Keratinocyte (primary cell): ENCODE results near the gene SIN3A. TPM values are rescaled to one million over a fixed set of nuclear protein-coding genes. Genes with fewer than 3 reads are reported as not detected.
"Not testable (repeated sequence)": the region's sequence is repeated elsewhere in the genome, so short reads cannot be mapped to it uniquely, and the experiment has no call there.

ENCODE experiments used
- DNase-seq: peaks from one replicate; pipeline ENCODE4 v3.0.0-alpha.2; 2011; ENCODE audit warnings: low read depth, missing footprints, low spot score
- FAIRE-seq: peaks from 2 replicates; lab custom pipeline; 2011; peaks lifted over from hg19 to GRCh38; lab: Jason Lieb, UNC
- H2AFZ ChIP-seq: 2 replicates; pipeline ENCODE4 v1.6.0; 2012; ENCODE audit warnings: low read length, control low read depth, inconsistent platforms; ENCODE audit not compliant: control insufficient read depth
- H3K27ac ChIP-seq: 2 replicates; pipeline ENCODE4 v1.5.1; 2011; ENCODE audit warnings: low read length; ENCODE audit not compliant: control insufficient read depth, insufficient read depth
- H3K27me3 ChIP-seq: 3 replicates; pipeline ENCODE4 v1.6.0; 2011; ENCODE audit warnings: low read length; ENCODE audit not compliant: control insufficient read depth, insufficient read depth; ENCODE audit errors: extremely low read depth
- H3K36me3 ChIP-seq, 2 experiments: 2 replicates in 1 of 2; 3 replicates in 1 of 2; pipeline ENCODE4 v1.5.1; 2011; ENCODE audit warnings: low read length in 2 of 2, mild to moderate bottlenecking in 1 of 2; ENCODE audit not compliant: control insufficient read depth in 2 of 2, insufficient read depth in 2 of 2; ENCODE audit errors: extremely low read depth in 1 of 2
- H3K4me1 ChIP-seq: 3 replicates; pipeline ENCODE4 v1.5.1; 2011; ENCODE audit warnings: low read length; ENCODE audit not compliant: control insufficient read depth, insufficient read depth; ENCODE audit errors: extremely low read depth
- H3K4me2 ChIP-seq: 3 replicates; pipeline ENCODE4 v1.6.0; 2011; ENCODE audit warnings: low read depth, low read length; ENCODE audit not compliant: control insufficient read depth, insufficient read depth; ENCODE audit errors: extremely low read depth
- H3K4me3 ChIP-seq, 3 experiments: fragments of 200-600 bp in 1 of 3; sonication (generic) in 1 of 3; 2 replicates in 2 of 3; 3 replicates in 1 of 3; pipeline ENCODE4 v1.5.1; 2011 to 2016; ENCODE audit warnings: low read length in 3 of 3, mild to moderate bottlenecking in 3 of 3, control low read depth in 2 of 3, inconsistent platforms in 1 of 3, low read depth in 1 of 3, mixed read lengths in 1 of 3, mixed run types in 1 of 3, moderate library complexity in 1 of 3; ENCODE audit not compliant: control insufficient read depth in 2 of 3, insufficient read depth in 2 of 3; ENCODE audit errors: extremely low read depth in 1 of 3
- H3K79me2 ChIP-seq: 2 replicates; pipeline ENCODE4 v1.6.0; 2012; ENCODE audit warnings: low read length; ENCODE audit not compliant: control insufficient read depth, insufficient read depth
- H3K9ac ChIP-seq: 3 replicates; pipeline ENCODE4 v1.6.0; 2011; ENCODE audit warnings: low read length; ENCODE audit not compliant: control insufficient read depth, insufficient read depth; ENCODE audit errors: extremely low read depth
- H3K9me1 ChIP-seq: 3 replicates; pipeline ENCODE4 v1.6.0; 2011; ENCODE audit warnings: low read length; ENCODE audit not compliant: control insufficient read depth, insufficient read depth; ENCODE audit errors: extremely low read depth
- H3K9me3 ChIP-seq: 2 replicates; pipeline ENCODE4 v1.5.1; 2012; ENCODE audit warnings: low read depth, low read length; ENCODE audit not compliant: control insufficient read depth
- H4K20me1 ChIP-seq: 3 replicates; pipeline ENCODE4 v1.6.0; 2011; ENCODE audit warnings: low read length; ENCODE audit not compliant: control insufficient read depth, insufficient read depth; ENCODE audit errors: extremely low read depth
- CTCF ChIP-seq, 3 experiments: IDR thresholded peaks in 1 of 3; conservative IDR thresholded peaks in 1 of 3; optimal IDR thresholded peaks in 1 of 3; 2 replicates in 2 of 3; 3 replicates in 1 of 3; pipeline versions ENCODE3 to v1.5.1; 2011; ENCODE audit warnings: low read length in 3 of 3, mild to moderate bottlenecking in 3 of 3, moderate library complexity in 2 of 3, control low read depth in 1 of 3, inconsistent platforms in 1 of 3; ENCODE audit not compliant: insufficient read depth in 2 of 3; ENCODE audit errors: extremely low read depth in 1 of 3
- EZH2 ChIP-seq: IDR thresholded peaks from one replicate; pipeline ENCODE4 v1.6.1; 2012; ENCODE audit warnings: inconsistent platforms, mild to moderate bottlenecking, low read length, moderate library complexity
- dilution Hi-C: fragments of 300-500 bp; cut with MboI; formaldehyde crosslinking; loops from one replicate; pipeline ENCODE4 v1.7.0; 2020; ENCODE audit warnings: low sequenced_read_pairs; ENCODE audit not compliant: extremely low pct_ligation_motif_present
- polyA plus RNA-seq, 5 experiments: library from polyadenylated mRNA; depleted of rRNA in 3 of 5; stranded (reverse) in 3 of 5; stranded (forward) in 1 of 5; unstranded in 1 of 5; fragments of >200 nt; gene quantifications; 1 replicate in 1 of 5; 2 replicates in 3 of 5; 3 replicates in 1 of 5; pipeline versions ENCODE4 v1.2.1 to v1.2.3, GENCODE V29; 2011 to 2012; ENCODE audit warnings: missing spikeins in 2 of 5, low read depth in 1 of 5, low replicate concordance in 1 of 5

SIN3A gene
- polyA plus RNA-seq, 1 donor (not counting 4 experiments of a cell fraction or from before 2014, with no cell fraction given) = 19.4 TPM

GRCh38 chr15:75389791-75390382 lies 61.6 kb downstream of the SIN3A start:
- Histone ChIP-seq H3K27ac (no peak overlapping the region), H3K36me3 (peaks cover 35 to 44% of the 10 kb centered on the region in 2 experiments)
- no peak for FAIRE-seq

GRCh38 chr15:75383986-75384385 lies 67.5 kb downstream of the SIN3A start:
- H3K4me1 ChIP-seq, DNase-seq, H3K27me3 ChIP-seq, H3K79me2 ChIP-seq, H3K4me2 ChIP-seq, H3K9ac ChIP-seq, H3K27ac ChIP-seq, H3K4me3 ChIP-seq, FAIRE-seq, H2AFZ ChIP-seq, H3K9me3 ChIP-seq, dilution Hi-C loops, H4K20me1 ChIP-seq, H3K9me1 ChIP-seq: not testable (repeated sequence)
- peaks cover 26 to 44% of the 10 kb centered on the region in 2 experiments for H3K36me3 ChIP-seq

More at GRCh38 chr15:75389791-75390382, 61.6 kb downstream of the SIN3A start:
- no peak overlapping the region for H2AFZ ChIP-seq
- no peaks in the 10 kb centered on the region for H3K79me2 ChIP-seq
- no peak overlapping the region for H3K9ac ChIP-seq
- no peak overlapping the region for H3K4me3 ChIP-seq
- H3K4me2 ChIP-seq = no peak overlapping the region
- TF ChIP-seq EZH2 (no peak), CTCF (optimal IDR thresholded peaks at IDR 0.05 in 1 of 3, IDR thresholded peaks at IDR 0.05 in 1 of 3, conservative IDR thresholded peaks at IDR 0.05 in 1 of 3; ENCODE audit: extremely low read depth in 1 of 3, insufficient read depth in 2 of 3, low read length in 3 of 3) (no peak)
- dilution Hi-C loops = no loop called here
- no peaks in the 10 kb centered on the region for H3K4me1 ChIP-seq
- no peaks in the 10 kb centered on the region for H3K9me3 ChIP-seq
- DNase-seq = no peak
- H3K27me3 ChIP-seq = no peaks in the 10 kb centered on the region
- H3K9me1 ChIP-seq = no peaks in the 10 kb centered on the region
- H4K20me1 ChIP-seq = no peaks in the 10 kb centered on the region

DNA sequence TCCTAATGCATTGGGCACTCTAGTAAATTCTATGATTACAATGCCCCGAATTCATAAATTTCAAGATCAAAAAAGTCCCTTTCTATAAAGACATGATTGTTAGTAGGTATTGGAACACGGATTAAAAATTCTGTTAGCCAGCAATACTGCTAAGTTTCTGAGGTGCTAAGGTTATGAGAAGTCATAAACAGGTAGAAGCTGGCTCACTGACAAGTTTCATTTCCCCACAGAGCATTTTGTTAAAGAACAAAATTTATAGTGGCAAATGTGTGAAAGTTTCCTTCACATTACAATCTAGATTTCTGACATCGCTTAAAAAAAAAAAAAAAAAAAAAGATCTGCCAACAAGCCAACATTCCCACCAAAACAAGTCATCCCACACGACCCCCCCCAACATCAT lies 70.7 kb downstream of the SIN3A start:
- Histone ChIP-seq H3K9me3 (no peaks in the 10 kb centered on the region), H3K9ac (no peak overlapping the region), H3K4me2 (no peak overlapping the region), H2AFZ (no peak overlapping the region), H3K27ac (no peak overlapping the region), H4K20me1 (no peaks in the 10 kb centered on the region), H3K36me3 (peaks cover 21 to 30% of the 10 kb centered on the region in 2 experiments), H3K4me3 (no peak overlapping the region), H3K27me3 (no peaks in the 10 kb centered on the region), H3K79me2 (no peaks in the 10 kb centered on the region), H3K4me1 (no peaks in the 10 kb centered on the region), H3K9me1 (no peaks in the 10 kb centered on the region)
- dilution Hi-C loops = no loop called here
- TF ChIP-seq CTCF (optimal IDR thresholded peaks at IDR 0.05 in 1 of 3, IDR thresholded peaks at IDR 0.05 in 1 of 3, conservative IDR thresholded peaks at IDR 0.05 in 1 of 3; ENCODE audit: extremely low read depth in 1 of 3, insufficient read depth in 2 of 3, low read length in 3 of 3) (no peak), EZH2 (no peak)
- FAIRE-seq = no peak
- DNase-seq = no peak
